Activated naive CD8-positive, alpha-beta T cell (primary cell): ENCODE results near the gene TOMM5.

ENCODE experiments used
- H3K27ac Mint-ChIP-seq: one replicate; pipeline ENCODE4 v1.8.0; 2021; ENCODE audit warnings: mixed read lengths
- H3K27me3 Mint-ChIP-seq: one replicate; pipeline ENCODE4 v1.8.0; 2021; ENCODE audit warnings: mixed read lengths
- H3K36me3 Mint-ChIP-seq: one replicate; pipeline ENCODE4 v1.8.0; 2021; ENCODE audit warnings: mixed read lengths
- H3K4me1 Mint-ChIP-seq: one replicate; pipeline ENCODE4 v1.8.0; 2021; ENCODE audit warnings: low read depth, mixed read lengths
- H3K4me3 Mint-ChIP-seq: one replicate; pipeline ENCODE4 v1.8.0; 2021; ENCODE audit warnings: mild to moderate bottlenecking, mixed read lengths
- H3K9me3 Mint-ChIP-seq: one replicate; pipeline ENCODE4 v1.8.0; 2021; ENCODE audit warnings: low read depth, mixed read lengths

The TOMM5 gene

DNA sequence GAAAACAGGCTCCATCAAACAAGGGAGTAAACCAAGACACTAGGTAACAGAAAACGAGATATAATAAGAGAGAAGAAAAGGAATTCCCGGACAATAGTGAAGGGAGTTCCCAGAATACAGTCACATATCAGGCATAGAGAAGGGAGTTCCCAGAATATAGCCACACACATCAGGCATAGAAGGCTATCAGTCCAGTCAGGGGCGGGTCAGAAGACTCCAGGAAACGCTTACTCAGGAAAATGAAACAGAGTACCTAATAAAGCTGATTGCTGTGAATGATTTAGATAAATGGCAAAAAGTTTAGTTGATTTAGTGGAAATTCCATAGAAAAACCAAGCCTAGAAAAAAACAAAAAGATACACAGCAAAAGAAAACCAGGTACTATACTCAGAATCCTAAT lies 4.9 kb downstream of the TOMM5 start:
- Mint-ChIP-seq H3K27ac (no peak overlapping the region), H3K4me1 (peaks cover 36% of the 10 kb centered on the region), H3K36me3 (peaks cover 28% of the 10 kb centered on the region), H3K4me3 (no peak overlapping the region), H3K9me3 (no peaks in the 10 kb centered on the region), H3K27me3 (no peaks in the 10 kb centered on the region)

DNA sequence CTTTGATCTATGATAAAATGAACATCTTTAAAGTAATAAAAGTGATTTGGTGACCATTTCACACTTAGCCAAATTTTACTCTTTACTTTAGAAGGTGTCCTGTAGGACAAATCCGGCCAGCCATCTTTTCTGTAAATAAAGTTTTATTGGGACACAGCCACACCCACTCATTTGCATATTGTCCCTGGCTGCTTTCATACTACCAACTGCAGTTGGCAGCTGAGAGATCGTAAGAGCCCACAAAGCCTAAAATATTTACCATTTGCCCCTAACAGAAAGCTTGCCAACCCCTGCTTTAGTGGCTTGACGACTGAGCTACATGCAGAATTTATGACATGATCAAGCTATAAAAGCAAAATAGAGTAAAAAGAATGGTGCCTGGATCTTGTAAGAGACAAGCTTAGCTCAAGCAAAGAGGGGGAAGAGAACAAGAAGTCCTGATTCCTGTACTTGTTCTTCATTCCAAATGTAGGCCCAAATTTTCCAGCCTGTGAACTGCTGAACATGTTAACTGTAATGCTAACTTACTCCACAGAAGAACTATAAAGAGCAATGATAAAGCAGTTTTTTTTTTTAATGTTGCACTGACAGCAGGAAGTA lies 8.8 kb downstream of the TOMM5 start:
- H3K4me1 Mint-ChIP-seq, result peaks cover 15% of the 10 kb centered on the region
- no peaks in the 10 kb centered on the region for H3K27me3 Mint-ChIP-seq
- no peak overlapping the region for H3K4me3 Mint-ChIP-seq
- no peaks in the 10 kb centered on the region for H3K9me3 Mint-ChIP-seq
- no peak overlapping the region for H3K27ac Mint-ChIP-seq
- H3K36me3 Mint-ChIP-seq, result peaks cover 26% of the 10 kb centered on the region

DNA sequence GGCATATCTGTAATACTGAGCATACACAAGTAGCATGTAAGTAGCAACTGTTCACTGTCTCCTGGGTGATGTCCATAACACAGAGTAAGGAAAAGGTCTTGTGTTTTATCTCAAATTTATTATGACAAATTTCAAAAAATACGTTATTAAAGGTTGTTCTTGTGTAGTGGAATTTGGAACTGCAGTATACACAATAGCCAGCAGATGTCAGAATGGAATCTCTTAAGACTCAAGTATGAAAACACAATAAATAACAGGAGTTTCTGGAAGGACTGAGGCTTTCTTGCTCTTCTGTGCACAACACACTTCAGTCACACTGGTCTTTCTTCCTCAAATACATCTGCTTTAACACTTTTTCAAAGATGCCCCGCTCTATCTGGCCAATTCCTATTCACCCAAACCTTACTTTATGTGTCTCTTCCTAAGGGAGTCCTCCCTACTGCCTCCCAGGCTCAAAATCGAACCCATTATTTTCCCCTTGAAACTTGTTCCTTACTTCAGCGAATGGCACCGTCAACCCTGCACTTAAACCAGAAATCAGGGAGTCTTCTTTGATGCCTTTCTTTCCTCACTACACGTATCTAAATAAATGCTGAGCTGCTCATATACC lies 9.7 kb downstream of the TOMM5 start:
- Mint-ChIP-seq H3K9me3 (no peaks in the 10 kb centered on the region), H3K36me3 (peaks cover 26% of the 10 kb centered on the region), H3K4me1 (peaks cover 10% of the 10 kb centered on the region), H3K4me3 (no peak overlapping the region), H3K27me3 (no peaks in the 10 kb centered on the region), H3K27ac (peak overlapping the region; percentile 6)

DNA sequence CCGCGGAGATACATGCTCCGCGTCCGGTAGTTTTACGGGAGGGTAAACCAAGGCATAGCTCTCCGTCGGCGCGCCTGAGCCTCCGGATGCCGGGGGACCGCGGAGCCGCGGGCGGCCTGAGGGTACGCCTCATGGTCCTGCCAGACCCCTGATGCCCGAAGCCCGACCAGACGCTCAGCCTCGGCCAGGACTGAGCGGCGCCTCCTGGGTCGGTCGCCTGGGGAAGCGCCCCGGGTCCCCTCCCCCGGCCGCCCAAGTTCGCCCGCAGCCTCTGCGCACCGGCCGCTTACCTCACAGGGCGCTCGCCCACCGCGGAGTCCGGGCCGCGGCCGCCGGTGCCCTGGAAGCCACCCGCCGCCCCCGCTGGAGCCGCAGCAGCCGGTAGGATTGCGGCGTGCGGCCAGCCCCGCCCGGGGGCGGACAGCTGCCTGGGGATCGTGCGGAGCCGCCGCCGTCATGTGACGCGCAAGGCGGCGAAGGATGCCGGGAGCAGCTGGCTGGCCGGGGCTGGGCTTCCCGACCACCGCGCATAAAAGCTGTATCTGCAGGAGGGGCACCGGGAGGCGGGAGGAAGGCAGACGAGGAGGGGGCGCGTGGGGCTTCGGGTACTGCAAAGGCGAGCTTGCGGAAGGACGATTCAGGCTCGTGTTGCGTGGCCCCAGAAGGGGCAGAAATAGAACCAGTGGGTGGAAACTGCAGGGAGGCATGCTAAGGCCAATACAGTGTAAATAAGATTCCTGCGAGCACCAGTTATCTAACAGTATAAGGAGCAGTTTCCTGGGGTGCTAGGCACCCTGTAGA lies 16.3 kb downstream of the TOMM5 start, which contains the start of gene FBXO10:
Gene FBXO10 (minus strand): TSS at position 460 of the 801 bp plus-strand sequence. CDS start 34,612 bp downstream, outside the sequence.
- Mint-ChIP-seq H3K9me3 (no peaks in the 10 kb centered on the region), H3K4me3 (peak within 1 kb of the TSS; percentile 88), H3K4me1 (peaks cover 18% of the 10 kb centered on the region), H3K27me3 (no peaks in the 10 kb centered on the region), H3K27ac (peak within 1 kb of the TSS; percentile 31), H3K36me3 (peaks cover 2% of the 10 kb centered on the region)

DNA sequence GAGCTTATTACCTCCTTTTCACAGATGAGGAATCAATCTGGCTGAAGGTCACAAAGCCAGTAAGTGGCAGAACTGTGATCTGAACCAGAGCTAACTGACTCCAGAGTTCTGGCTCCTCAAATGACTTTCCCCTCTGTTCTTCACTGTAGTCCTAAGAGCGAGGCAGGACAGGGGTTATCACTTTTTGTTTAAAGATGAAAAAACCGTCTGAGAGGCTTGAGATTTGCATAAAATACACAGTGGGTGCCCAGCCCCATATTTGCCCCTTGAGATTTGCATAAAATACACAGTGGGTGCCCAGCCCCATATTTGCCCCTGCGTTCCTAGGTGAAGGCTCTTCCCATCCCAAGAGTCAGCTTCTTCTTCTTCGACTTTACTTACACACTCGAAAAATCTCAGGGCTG lies 16.9 kb downstream of the TOMM5 start:
- H3K27ac Mint-ChIP-seq, result peak overlapping the region; percentile 31
- peaks cover 2% of the 10 kb centered on the region for H3K36me3 Mint-ChIP-seq
- H3K9me3 Mint-ChIP-seq, result no peaks in the 10 kb centered on the region
- peak overlapping the region; percentile 83 for H3K4me3 Mint-ChIP-seq
- peaks cover 18% of the 10 kb centered on the region for H3K4me1 Mint-ChIP-seq
- no peaks in the 10 kb centered on the region for H3K27me3 Mint-ChIP-seq

DNA sequence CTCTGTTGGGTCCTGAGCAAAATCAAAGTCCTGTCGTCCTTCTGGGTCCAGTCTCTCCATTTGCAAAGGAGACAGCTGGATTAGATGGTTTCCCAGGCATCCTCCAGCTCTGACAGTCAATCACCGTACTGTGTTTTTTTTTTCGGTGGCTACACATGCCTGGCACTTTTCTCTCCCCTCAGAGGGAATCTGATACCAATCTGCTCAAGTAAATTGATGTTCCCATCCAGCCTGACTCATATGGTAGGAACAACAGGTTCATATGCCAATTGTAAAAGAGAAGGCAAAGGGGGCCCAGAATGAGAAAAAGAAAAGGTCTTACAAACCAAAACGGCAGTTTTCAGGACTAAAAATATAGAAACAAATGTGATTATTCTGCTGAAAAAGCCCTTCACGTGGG lies 17.4 kb downstream of the TOMM5 start:
- peak overlapping the region; percentile 83 for H3K4me3 Mint-ChIP-seq
- H3K9me3 Mint-ChIP-seq, result no peaks in the 10 kb centered on the region
- H3K27me3 Mint-ChIP-seq, result no peaks in the 10 kb centered on the region
- no peak overlapping the region for H3K27ac Mint-ChIP-seq
- H3K4me1 Mint-ChIP-seq, result peaks cover 18% of the 10 kb centered on the region
- peaks cover 2% of the 10 kb centered on the region for H3K36me3 Mint-ChIP-seq

DNA sequence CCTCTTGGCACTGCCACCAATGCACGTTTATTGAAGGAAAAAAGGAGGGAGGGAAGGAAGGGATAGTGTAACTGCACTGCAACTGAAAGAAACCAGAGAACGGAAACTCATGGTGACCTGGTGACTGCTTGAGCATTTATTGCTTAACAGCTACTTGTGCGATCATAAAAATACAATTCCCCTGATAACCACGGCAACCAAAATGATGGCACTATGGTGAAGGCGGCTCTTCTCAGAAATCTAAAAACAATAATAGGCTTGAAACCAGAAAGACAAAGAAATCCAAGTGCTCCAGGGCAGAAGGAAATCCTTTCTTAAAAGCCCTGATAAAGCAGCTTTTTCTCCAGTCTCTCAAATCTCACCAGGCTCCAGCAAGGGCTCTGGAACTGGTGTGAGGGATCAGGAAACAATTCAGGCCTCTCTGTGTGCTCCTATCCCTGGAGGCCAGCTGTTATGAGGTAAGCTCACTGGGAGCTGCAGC lies 18.1 kb downstream of the TOMM5 start:
- H3K27me3 Mint-ChIP-seq, result no peaks in the 10 kb centered on the region
- no peaks in the 10 kb centered on the region for H3K9me3 Mint-ChIP-seq
- no peak overlapping the region for H3K27ac Mint-ChIP-seq
- H3K4me1 Mint-ChIP-seq, result peaks cover 19% of the 10 kb centered on the region
- peaks cover 6% of the 10 kb centered on the region for H3K36me3 Mint-ChIP-seq
- H3K4me3 Mint-ChIP-seq, result no peak overlapping the region

DNA sequence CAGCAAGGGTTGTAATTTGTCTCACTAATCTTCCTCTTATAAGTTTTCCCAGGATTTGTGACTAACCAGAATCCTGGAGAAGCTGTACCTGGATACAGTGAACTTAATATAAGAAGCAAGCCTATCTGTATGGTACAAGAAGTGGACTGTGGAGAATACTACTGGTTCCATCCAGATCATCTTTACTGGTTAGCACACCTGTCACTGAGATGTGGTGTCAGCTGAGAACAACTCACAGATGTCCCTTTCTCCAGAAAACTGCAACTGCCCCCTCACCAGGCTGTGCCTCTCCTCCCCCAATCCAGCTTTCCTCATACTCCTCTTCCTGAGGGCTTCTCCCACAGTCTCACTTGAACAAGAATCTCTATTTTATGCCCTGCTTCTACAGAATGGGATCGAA lies 21.1 kb downstream of the TOMM5 start:
- H3K36me3 Mint-ChIP-seq, result peaks cover 10% of the 10 kb centered on the region
- no peak overlapping the region for H3K27ac Mint-ChIP-seq
- no peaks in the 10 kb centered on the region for H3K27me3 Mint-ChIP-seq
- peaks cover 8% of the 10 kb centered on the region for H3K4me1 Mint-ChIP-seq
- no peak overlapping the region for H3K4me3 Mint-ChIP-seq
- no peaks in the 10 kb centered on the region for H3K9me3 Mint-ChIP-seq

DNA sequence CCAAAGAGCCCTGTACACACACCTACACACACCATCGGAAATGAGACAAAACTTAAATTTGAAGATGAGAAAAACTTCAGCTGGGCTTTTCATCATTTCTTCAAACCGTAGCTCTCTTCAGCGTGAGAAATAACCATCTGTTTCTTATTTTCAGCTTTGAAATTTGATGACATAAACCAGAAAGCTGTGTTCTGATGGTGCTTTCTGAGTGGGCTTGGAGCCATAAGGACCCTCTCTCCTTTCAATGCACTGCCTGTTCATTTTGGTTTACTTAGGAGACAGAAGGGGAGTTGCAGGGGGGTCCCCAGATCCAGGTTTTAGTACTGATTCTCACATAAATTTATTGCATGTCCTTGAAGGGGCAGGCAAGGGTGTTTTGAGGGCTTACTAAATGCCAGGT lies 25.7 kb downstream of the TOMM5 start:
- Mint-ChIP-seq H3K9me3 (no peaks in the 10 kb centered on the region), H3K36me3 (peaks cover 21% of the 10 kb centered on the region), H3K4me1 (peaks cover 1% of the 10 kb centered on the region), H3K4me3 (no peak overlapping the region), H3K27ac (no peak overlapping the region), H3K27me3 (no peaks in the 10 kb centered on the region)

DNA sequence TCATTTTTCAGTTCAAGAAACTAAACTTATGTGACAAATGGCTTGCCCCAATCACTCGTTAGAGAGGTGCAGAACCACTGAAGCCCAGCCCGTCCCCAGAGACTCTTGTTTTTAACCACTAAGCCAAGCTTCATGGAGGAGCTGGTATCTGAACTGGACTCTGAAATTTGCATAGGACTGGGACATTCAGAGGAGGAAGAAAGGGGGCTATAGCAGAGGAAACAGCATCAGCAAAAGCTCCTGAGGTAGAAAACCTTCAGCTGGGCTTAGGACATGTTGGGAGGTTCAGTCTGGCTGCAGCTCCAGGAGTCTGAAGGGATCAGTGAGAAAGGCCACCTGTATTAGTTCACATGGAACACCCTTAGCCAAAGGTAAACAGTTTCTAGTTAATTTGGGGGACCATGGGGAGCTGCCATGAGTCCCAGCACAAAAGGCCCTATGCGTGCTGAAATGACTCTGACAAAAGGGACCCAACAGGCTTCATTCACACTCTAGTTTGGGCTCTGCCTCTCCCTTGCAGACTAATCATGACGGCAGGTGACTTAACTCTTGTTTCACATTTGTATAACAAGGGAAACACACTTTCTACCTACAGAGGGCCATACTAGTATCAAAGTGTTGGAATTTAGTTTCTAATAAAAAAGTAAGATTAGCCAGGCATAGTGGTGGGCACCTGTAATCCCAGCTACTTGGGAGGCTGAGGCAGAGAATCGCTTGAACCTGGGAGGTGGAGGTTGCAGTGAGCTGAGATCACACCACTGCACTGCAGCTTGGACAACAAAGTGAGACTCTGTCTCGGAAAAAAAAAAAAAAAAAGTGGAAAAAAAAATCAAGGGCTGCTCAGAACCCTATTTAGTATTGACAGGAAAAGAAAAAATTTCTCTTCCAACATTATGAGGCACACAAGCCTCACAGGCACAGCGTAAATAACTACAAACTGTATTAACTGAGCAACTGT lies 26.5 kb downstream of the TOMM5 start:
- H3K27ac Mint-ChIP-seq, result no peak overlapping the region
- H3K4me1 Mint-ChIP-seq, result peaks cover 1% of the 10 kb centered on the region
- H3K27me3 Mint-ChIP-seq, result no peaks in the 10 kb centered on the region
- peaks cover 23% of the 10 kb centered on the region for H3K36me3 Mint-ChIP-seq
- H3K9me3 Mint-ChIP-seq, result no peaks in the 10 kb centered on the region
- no peak overlapping the region for H3K4me3 Mint-ChIP-seq

DNA sequence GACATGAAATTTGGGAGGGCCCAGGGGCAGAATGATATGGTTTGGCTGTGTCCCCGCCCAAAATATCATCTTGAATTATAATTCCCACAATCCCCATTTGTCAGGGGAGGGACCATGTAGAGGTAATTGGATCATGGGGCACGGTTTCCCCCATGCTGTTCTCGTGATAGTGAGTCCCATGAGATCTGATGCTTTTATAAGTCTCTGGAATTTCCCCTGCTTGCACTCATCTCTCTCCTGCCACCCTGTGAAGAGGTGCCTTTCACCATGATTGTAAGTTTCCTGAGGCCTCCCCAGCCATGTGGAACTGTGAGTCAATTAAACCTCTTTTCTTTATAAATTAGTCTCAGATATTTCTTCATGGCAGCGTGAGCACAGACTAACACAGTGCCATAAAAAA lies 27.5 kb downstream of the TOMM5 start:
- Mint-ChIP-seq H3K36me3 (peaks cover 23% of the 10 kb centered on the region), H3K4me1 (peaks cover 1% of the 10 kb centered on the region), H3K27me3 (no peaks in the 10 kb centered on the region), H3K4me3 (no peak overlapping the region), H3K27ac (no peak overlapping the region), H3K9me3 (no peaks in the 10 kb centered on the region)

DNA sequence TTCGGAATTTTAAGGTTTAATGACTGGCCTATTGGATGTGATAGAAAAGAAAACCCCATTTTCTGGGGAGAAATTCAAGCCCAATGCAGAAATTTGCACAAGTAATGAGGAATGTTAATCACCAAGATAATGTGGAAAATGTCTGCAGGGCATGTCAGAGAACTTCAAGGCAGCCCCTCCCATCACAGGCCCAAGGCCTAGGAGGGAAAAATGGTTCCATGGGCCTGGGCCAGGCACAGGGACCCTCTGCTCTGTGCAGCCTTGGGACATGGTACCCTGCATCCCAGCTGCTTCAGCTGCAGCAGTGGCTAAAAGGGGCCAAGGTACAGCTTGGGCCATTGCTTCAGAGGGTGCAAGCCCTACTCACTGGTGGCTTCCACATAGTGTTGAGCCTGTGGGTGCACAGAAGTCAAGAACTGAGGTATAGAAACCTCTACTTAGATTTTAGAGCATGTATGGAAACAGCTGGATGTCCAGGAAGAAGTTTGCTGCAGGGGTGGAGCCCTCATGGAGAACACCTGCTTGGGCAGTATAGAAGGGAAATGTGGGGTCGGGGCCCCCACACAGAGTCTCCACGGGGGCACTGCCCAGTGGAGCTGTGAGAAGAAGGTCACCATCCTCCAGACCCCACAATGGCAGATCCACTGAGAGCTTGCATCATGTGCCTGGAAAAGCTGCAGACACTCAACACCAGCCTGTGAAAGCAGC lies 28.4 kb downstream of the TOMM5 start:
- H3K4me1 Mint-ChIP-seq, result no peaks in the 10 kb centered on the region
- H3K36me3 Mint-ChIP-seq, result peaks cover 19% of the 10 kb centered on the region
- H3K27me3 Mint-ChIP-seq, result no peaks in the 10 kb centered on the region
- no peaks in the 10 kb centered on the region for H3K9me3 Mint-ChIP-seq
- H3K4me3 Mint-ChIP-seq, result no peak overlapping the region
- no peak overlapping the region for H3K27ac Mint-ChIP-seq

DNA sequence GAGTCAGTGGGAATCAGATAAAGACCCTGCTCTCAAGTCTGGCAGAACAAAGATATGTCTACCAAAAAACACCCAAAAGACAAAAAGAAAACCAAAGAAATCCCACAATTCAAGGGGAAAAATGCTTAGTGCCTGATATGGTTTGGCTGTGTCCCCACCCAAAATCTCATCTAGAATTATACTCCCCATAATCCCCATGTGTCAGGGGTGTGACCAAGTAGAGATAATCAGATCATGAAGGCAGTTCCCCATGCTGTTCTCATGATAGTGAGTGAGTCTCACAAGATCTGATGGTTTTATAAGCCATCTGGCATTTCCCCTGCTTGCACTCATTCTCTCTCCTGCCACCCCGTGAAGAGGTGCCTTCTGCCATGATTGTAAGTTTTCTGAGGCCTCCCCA lies 29.6 kb downstream of the TOMM5 start:
- H3K36me3 Mint-ChIP-seq, result peaks cover 13% of the 10 kb centered on the region
- no peaks in the 10 kb centered on the region for H3K4me1 Mint-ChIP-seq
- H3K27me3 Mint-ChIP-seq, result no peaks in the 10 kb centered on the region
- H3K9me3 Mint-ChIP-seq, result no peaks in the 10 kb centered on the region
- no peak overlapping the region for H3K27ac Mint-ChIP-seq
- H3K4me3 Mint-ChIP-seq, result no peak overlapping the region

DNA sequence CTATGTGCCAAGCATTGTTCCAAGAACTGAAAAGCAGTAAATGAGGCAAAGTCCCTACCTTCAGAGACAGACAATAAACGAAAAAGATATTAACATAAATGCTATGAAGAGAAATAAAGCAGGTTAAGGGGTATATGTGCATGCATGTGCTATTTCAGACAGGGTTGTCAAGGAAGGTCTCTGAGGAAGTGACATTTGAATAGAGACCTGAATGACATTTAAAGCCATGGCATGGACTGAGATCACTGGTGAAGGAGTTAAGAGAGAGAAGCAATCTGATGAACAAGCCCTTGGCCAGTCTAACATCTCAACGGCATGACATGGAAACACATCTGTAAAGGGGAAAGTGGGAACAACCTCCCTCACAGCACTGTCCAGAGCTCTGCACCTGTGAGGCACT lies 30.7 kb downstream of the TOMM5 start:
- H3K4me3 Mint-ChIP-seq, result no peak overlapping the region

More for the DNA sequence above, 30.7 kb downstream of the TOMM5 start:
- H3K36me3 Mint-ChIP-seq, result peaks cover 13% of the 10 kb centered on the region
- H3K27me3 Mint-ChIP-seq, result no peaks in the 10 kb centered on the region
- H3K4me1 Mint-ChIP-seq, result no peaks in the 10 kb centered on the region
- no peaks in the 10 kb centered on the region for H3K9me3 Mint-ChIP-seq
- no peak overlapping the region for H3K27ac Mint-ChIP-seq
